IMR-90 (cell line): ENCODE measurements around the gene SPSB2. TPM values are rescaled to one million over a fixed set of nuclear protein-coding genes. Genes with fewer than 3 reads are reported as not detected.

Experiments
- ATAC-seq: fragments of 200-7000 bp; cut with Tn5 transposase; 2 replicates; pipeline ENCODE4 v1.9.1; 2020; ENCODE audit warnings: low read depth, mild to moderate bottlenecking, moderate library complexity
- BruUV-seq: library from RNA; stranded (reverse); fragments of 400-500 nt; replicated peaks from 2 replicates; lab custom pipeline; 2021; lab: Mats Ljungman, UMichigan
- CTCF ChIA-PET: fragments of 300-600 bp; formaldehyde crosslinking; extraction: SDS; loops from one replicate; lab custom pipeline; 2021; ENCODE audit warnings: antibody characterized with exemption; lab: Yijun Ruan, JAX
- POLR2A ChIA-PET: fragments of 300-600 bp; sonication (Branson Sonifier 250); formaldehyde crosslinking; loops from one replicate; lab custom pipeline; 2022; ENCODE audit warnings: antibody characterized with exemption; ENCODE audit not compliant: unreplicated experiment; lab: Charles Lee
- DNase-seq: peaks from one replicate; pipeline ENCODE4 v3.0.0; 2013
- H2AFZ ChIP-seq: replicated peaks from 2 replicates; pipeline ENCODE3; 2013; ENCODE audit warnings: low read length, mild to moderate bottlenecking; ENCODE audit not compliant: poor library complexity
- H2AK5ac ChIP-seq: 2 replicates; pipeline ENCODE4 v1.6.1; 2013; ENCODE audit warnings: low read depth, low read length, inconsistent platforms
- H2AK9ac ChIP-seq: replicated peaks from 2 replicates; pipeline ENCODE3; 2013; ENCODE audit warnings: mild to moderate bottlenecking, low read depth, low read length, moderate library complexity; ENCODE audit not compliant: poor library complexity
- H2BK120ac ChIP-seq: 2 replicates; pipeline ENCODE4 v1.6.1; 2013; ENCODE audit warnings: low read depth, low read length, inconsistent platforms
- H2BK15ac ChIP-seq: 3 replicates; pipeline ENCODE4 v1.6.1; 2013; ENCODE audit warnings: low read depth, low read length, inconsistent platforms
- H2BK20ac ChIP-seq: 2 replicates; pipeline ENCODE4 v1.6.1; 2013; ENCODE audit warnings: low read depth, mild to moderate bottlenecking, inconsistent platforms, low read length, moderate library complexity
- H2BK5ac ChIP-seq: 2 replicates; pipeline ENCODE4 v1.6.1; 2013; ENCODE audit warnings: mild to moderate bottlenecking, low read depth, low read length, inconsistent platforms; ENCODE audit not compliant: poor library complexity, severe bottlenecking
- H3K14ac ChIP-seq: replicated peaks from 2 replicates; pipeline ENCODE4 v1.6.1; 2013; ENCODE audit warnings: low read depth, low read length, inconsistent platforms
- H3K18ac ChIP-seq: 2 replicates; pipeline ENCODE4 v1.6.1; 2013; ENCODE audit warnings: low read depth, low read length, control low read depth
- H3K23ac ChIP-seq: 2 replicates; pipeline ENCODE4 v1.6.1; 2013; ENCODE audit warnings: low read depth, low read length, inconsistent platforms
- H3K27ac ChIP-seq: 2 replicates; pipeline ENCODE4 v1.5.1; 2013; ENCODE audit warnings: mild to moderate bottlenecking, control low read depth, low read length; ENCODE audit not compliant: insufficient read depth
- H3K27me3 ChIP-seq: 2 replicates; pipeline ENCODE4 v1.6.1; 2013; ENCODE audit warnings: low read length; ENCODE audit not compliant: control insufficient read depth, insufficient read depth
- H3K36me3 ChIP-seq: 2 replicates; pipeline ENCODE4 v1.6.1; 2013; ENCODE audit warnings: low read length, mixed read lengths; ENCODE audit not compliant: control insufficient read depth, insufficient read depth
- H3K4ac ChIP-seq: 2 replicates; pipeline ENCODE4 v1.6.1; 2013; ENCODE audit warnings: low read depth, low read length, inconsistent platforms
- H3K4me1 ChIP-seq: 2 replicates; pipeline ENCODE4 v1.6.1; 2013; ENCODE audit warnings: low read length, mixed read lengths; ENCODE audit not compliant: control insufficient read depth, insufficient read depth
- H3K4me2 ChIP-seq: 2 replicates; pipeline ENCODE4 v1.6.1; 2013; ENCODE audit warnings: low read depth, mild to moderate bottlenecking, control low read depth, low read length, moderate library complexity
- H3K4me3 ChIP-seq: 2 replicates; pipeline ENCODE4 v1.5.1; 2013; ENCODE audit warnings: low read depth, mild to moderate bottlenecking, control low read depth, low read length, moderate library complexity; ENCODE audit not compliant: insufficient read depth
- H3K56ac ChIP-seq: 2 replicates; pipeline ENCODE4 v1.6.1; 2013; ENCODE audit warnings: low read length, inconsistent platforms; ENCODE audit not compliant: insufficient read depth; ENCODE audit errors: extremely low read depth
- H3K79me1 ChIP-seq, 2 experiments: 2 replicates each; pipeline ENCODE4 v1.6.1; 2013; ENCODE audit warnings: low read length in 2 of 2, inconsistent platforms in 1 of 2, low read depth in 1 of 2
- H3K9ac ChIP-seq: 2 replicates; pipeline ENCODE4 v1.6.1; 2013; ENCODE audit warnings: low read depth, low read length, control low read depth
- H3K9me1 ChIP-seq: 2 replicates; pipeline ENCODE4 v1.6.1; 2013; ENCODE audit warnings: low read length, inconsistent platforms; ENCODE audit not compliant: insufficient read depth
- H3K9me3 ChIP-seq: 2 replicates; pipeline ENCODE4 v1.6.1; 2013; ENCODE audit warnings: low read length; ENCODE audit not compliant: control insufficient read depth, insufficient read depth
- H4K20me1 ChIP-seq: 2 replicates; pipeline ENCODE4 v1.6.1; 2013; ENCODE audit warnings: low read length, inconsistent platforms; ENCODE audit not compliant: insufficient read depth
- H4K5ac ChIP-seq: 2 replicates; pipeline ENCODE4 v1.6.1; 2013; ENCODE audit warnings: mild to moderate bottlenecking, low read depth, low read length, control low read depth
- H4K8ac ChIP-seq, 2 experiments: 2 replicates each; pipeline ENCODE4 v1.6.1; 2013; ENCODE audit warnings: low read depth in 2 of 2, low read length in 2 of 2, control low read depth in 1 of 2, inconsistent platforms in 1 of 2
- H4K91ac ChIP-seq: 2 replicates; pipeline ENCODE4 v1.6.1; 2013; ENCODE audit warnings: low read depth, low read length, inconsistent platforms; ENCODE audit not compliant: insufficient read depth
- CTCF ChIP-seq: conservative IDR thresholded peaks from 2 replicates; pipeline ENCODE4 v1.5.1; 2012; ENCODE audit warnings: mild to moderate bottlenecking, low read depth, low read length, improper control_type of control experiment
- MXI1 ChIP-seq: IDR thresholded peaks from 2 replicates; pipeline ENCODE4 v1.6.1; 2012; ENCODE audit warnings: low read depth, mild to moderate bottlenecking, low read length, moderate library complexity, borderline replicate concordance
- RFX5 ChIP-seq: IDR thresholded peaks from 2 replicates; pipeline ENCODE4 v1.8.0; 2012; ENCODE audit warnings: low read depth, mild to moderate bottlenecking, low read length, moderate library complexity
- SMC3 ChIP-seq: fragments of 150-350 bp; IDR thresholded peaks from 2 replicates; pipeline ENCODE4 v1.6.1; 2016; ENCODE audit warnings: low read depth, mild to moderate bottlenecking, antibody characterized with exemption, low read length, moderate library complexity
- USF2 ChIP-seq: fragments of 150-350 bp; IDR thresholded peaks from 2 replicates; pipeline ENCODE4 v1.6.1; 2017; ENCODE audit warnings: mild to moderate bottlenecking, antibody characterized with exemption, low read length, low read depth
- WGBS, 2 experiments: methylation state at CpG; one replicate each; pipeline versions ENCODE4 v1.1.5 to v1.1.7; 2013; ENCODE audit warnings: missing lambda C conversion rate in 2 of 2; ENCODE audit not compliant: insufficient read length in 1 of 2; ENCODE audit errors: extremely low coverage in 2 of 2; 5-methylcytosine and 5-hydroxymethylcytosine counted together
- dilution Hi-C: fragments of 300-500 bp; cut with HindIII; formaldehyde crosslinking; loops from one replicate; pipeline ENCODE4 v1.14.3; 2018; ENCODE audit warnings: low sequenced_read_pairs; ENCODE audit not compliant: unreplicated experiment
- in situ Hi-C: fragments of 300-500 bp; cut with MboI; formaldehyde crosslinking; loops from 3 replicates; pipeline ENCODE4 v1.14.3; 2019; ENCODE audit warnings: low sequenced_read_pairs, inconsistent platforms, mixed read lengths
- intact Hi-C: fragments of 100-400 bp; cut with micrococcal nuclease; formaldehyde crosslinking; loops from 2 replicates; pipeline ENCODE4 v1.10.0; 2022
- polyA plus RNA-seq, 3 experiments: library from polyadenylated mRNA; depleted of rRNA; stranded (reverse); fragments of >200 nt; gene quantifications; 2 replicates each; pipeline ENCODE4 v1.2.3, GENCODE V29; 2012; ENCODE audit warnings: low replicate concordance in 1 of 3
- total RNA-seq: library from RNA; depleted of rRNA; stranded (reverse); fragments of >200 nt; gene quantifications from 2 replicates; pipeline ENCODE4 v1.2.3, GENCODE V29; 2012

Gene SPSB2
- total and polyA plus RNA-seq, 2 of the 4 experiments (the other 2 are of a cell fraction), result 1.3 to 4.1 TPM

- in situ Hi-C loops (no loop called here), dilution Hi-C loops (no loop called here), intact Hi-C loops (no loop called here)
- POLR2A ChIA-PET, result no interaction called here
- TF ChIP-seq USF2 (no peak), MXI1 (no peak), RFX5 (no peak), CTCF (no peak), SMC3 (no peak)
- H3K14ac ChIP-seq, result no peak overlapping the region
- H3K4me1 ChIP-seq, result peaks cover 10% of the 10 kb centered on the region
- WGBS, 2 experiments, result 100% methylated on average over 1 of the region's 4 CpGs; no CpG with 5 or more reads in 1 of the 2 experiments
- no peak overlapping the region for H3K4me2 ChIP-seq
- no peaks in the 10 kb centered on the region for H3K27me3 ChIP-seq
- H4K20me1 ChIP-seq, result no peaks in the 10 kb centered on the region
- no peak overlapping the region for H3K4ac ChIP-seq
- no peak overlapping the region for H4K91ac ChIP-seq
- CTCF ChIA-PET, result interaction anchor here (1.8 kb wide), 1 partner anchor 19 kb away, joined by 5 read pairs; no protein-coding TSS in a partner anchor
- H2AK9ac ChIP-seq, result no peak overlapping the region
- H3K23ac ChIP-seq, result no peak overlapping the region
- H3K36me3 ChIP-seq, result no peaks in the 10 kb centered on the region; the same call in 1 of the 2 replicates
- no peak overlapping the region for H4K8ac ChIP-seq
- H2AFZ ChIP-seq, result no peak overlapping the region
- BruUV-seq, result no TSS peak
- no peak overlapping the region for H3K4me3 ChIP-seq
- H3K9ac ChIP-seq, result no peak overlapping the region
- H3K27ac ChIP-seq, result no peak overlapping the region
- H3K9me3 ChIP-seq, result no peaks in the 10 kb centered on the region
- H3K9me1 ChIP-seq, result peaks cover 4% of the 10 kb centered on the region; the same call in 1 of the 2 replicates
- H2BK20ac ChIP-seq, result no peak overlapping the region
- H3K79me1 ChIP-seq, result peaks cover 3 to 6% of the 10 kb centered on the region in 2 experiments; a peak in 2 of 4 replicates
- H3K56ac ChIP-seq, result no peak overlapping the region
- H3K18ac ChIP-seq, result no peak overlapping the region
- no peak overlapping the region for H2AK5ac ChIP-seq
- ATAC-seq (no peak), DNase-seq (no peak)
- H2BK120ac ChIP-seq, result no peak overlapping the region
- no peak overlapping the region for H2BK5ac ChIP-seq
- H2BK15ac ChIP-seq, result no peak overlapping the region
- H4K5ac ChIP-seq, result no peak overlapping the region
Observed at GRCh38 chr12:6909421-6910145, 36.5 kb upstream of the SPSB2 start.
